Effector CD4-positive, alpha-beta T cell (primary cell): ENCODE results near the gene FLRT2.

Experiments
- DNase-seq: peaks from one replicate; pipeline ENCODE4 v3.0.0-alpha.2; 2020

The FLRT2 gene

GRCh38 chr14:85686908-85687307, 157.0 kb downstream of the FLRT2 start:
- DNase-seq: no peak

DNA sequence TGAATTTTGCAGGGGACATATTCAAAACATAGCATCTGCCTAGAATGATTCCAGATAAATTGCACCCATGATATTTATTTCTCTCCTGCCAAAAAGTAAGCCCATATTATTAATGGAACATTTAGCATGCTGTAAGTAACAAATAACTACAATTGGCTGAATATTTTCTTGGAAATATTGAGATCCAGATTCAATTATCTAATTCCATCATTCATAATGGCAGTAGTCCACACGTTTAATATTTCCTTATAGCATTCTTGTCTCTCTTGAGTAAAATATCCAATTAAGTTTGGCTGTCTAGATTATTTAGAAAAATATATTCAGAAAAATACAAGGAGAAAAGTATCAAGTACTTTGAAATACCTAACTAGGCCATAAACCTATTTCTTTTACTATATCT, 157.5 kb downstream of the FLRT2 start:
- DNase-seq: no peak

DNA sequence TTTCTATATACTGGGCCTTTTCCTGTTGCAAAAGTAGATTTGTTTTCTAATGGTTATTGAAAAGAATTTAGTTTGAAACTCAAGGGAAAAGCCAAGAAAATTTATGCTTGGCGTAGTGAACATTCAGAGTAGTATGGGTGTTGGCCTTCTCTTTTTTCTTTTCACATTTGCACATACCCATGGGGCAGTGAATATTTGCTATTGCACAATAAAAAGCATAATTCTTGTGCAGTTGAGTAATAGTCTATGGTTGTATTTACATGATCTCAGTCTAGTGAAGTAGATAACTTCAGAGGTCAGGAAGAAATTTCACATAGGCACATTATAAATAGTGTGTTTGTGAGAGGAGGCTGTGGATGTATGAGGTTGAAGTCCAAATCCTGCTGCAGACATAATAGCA, 158.1 kb downstream of the FLRT2 start:
- DNase-seq: no peak

GRCh38 chr14:85695300-85695699, 165.4 kb downstream of the FLRT2 start:
- no peak for DNase-seq

GRCh38 chr14:85701116-85701515, 171.2 kb downstream of the FLRT2 start:
- no peak for DNase-seq

DNA sequence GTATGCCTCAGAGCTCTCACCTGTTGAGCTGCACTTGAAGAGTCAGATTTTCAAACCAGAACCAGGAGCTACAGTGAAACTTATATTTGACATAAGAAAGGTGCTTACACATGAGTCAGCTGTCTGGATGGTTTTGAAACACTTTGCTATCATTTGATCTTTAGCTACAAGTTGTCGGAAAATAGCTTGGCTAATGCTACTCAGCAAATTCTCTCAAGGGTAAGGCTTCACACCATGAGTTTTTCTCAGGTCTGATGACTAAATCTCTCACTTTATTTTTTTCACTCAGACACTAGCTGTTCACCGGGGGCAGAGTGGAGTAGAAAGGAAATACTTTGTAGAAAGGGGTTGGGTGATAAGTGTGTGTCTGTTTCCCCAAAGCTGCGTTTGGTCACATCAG, 171.8 kb downstream of the FLRT2 start:
- DNase-seq: no peak

DNA sequence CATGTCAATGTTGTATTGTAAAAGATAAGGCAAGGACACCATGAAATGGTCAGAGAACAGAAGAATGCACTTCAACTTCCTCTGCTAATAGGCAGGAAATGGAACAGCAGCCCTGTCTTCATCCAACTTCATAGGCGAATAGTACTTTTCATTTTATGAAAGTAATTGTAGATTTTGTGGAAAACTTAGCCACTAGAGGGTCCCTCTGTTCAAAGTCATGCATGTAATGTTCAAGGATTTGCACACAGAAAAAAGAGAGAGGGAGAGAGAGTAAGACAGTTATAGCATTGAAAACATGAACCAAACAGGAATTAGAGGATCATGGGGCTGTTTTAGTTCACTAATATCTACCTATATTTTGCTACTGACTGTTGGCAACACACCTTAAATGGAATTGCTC, 172.2 kb downstream of the FLRT2 start:
- no peak for DNase-seq

DNA sequence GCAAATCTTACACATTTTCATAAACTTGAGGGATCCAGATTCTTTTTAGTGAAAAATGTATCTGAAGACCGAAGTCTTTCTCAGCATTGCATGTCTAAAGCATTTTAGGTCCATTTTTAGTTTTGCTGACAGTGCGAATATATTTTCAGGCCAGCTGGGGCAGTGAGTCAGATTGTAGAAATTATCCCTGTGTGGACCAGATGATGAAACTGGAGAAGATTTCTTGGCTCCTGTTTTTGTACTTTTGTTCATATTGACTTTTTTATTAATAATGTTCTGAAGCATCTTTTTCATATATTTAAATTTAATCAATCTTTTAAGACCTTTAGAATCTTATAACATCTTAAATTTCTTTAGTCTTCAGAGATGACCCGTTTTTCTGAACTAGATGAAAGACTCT, 173.1 kb downstream of the FLRT2 start:
- DNase-seq: no peak
